DOHH2 (cell line): ENCODE results near the gene VPS45.

ENCODE experiments used
- CTCF ChIP-seq: fragments of 200-600 bp; sonication (generic); IDR thresholded peaks from one replicate; pipeline ENCODE4 v1.5.1; 2014; ENCODE audit warnings: antibody characterized with exemption, mild to moderate bottlenecking, low read depth, low read length; ENCODE audit not compliant: poor library complexity, severe bottlenecking
- EZH2phosphoT487 ChIP-seq: fragments of 200-600 bp; sonication (generic); IDR thresholded peaks from 2 replicates; pipeline ENCODE4 v1.6.1; 2017; ENCODE audit warnings: borderline replicate concordance, mild to moderate bottlenecking, antibody characterized with exemption, low read length, moderate library complexity, mixed read lengths

GRCh38 chr1:150053926-150054325, 13.7 kb upstream of the VPS45 start:
- TF ChIP-seq CTCF, result no peak
- TF ChIP-seq EZH2phosphoT487, result no peak
